ENCODE measurements around the gene ACKR2.

The ACKR2 gene

DNA sequence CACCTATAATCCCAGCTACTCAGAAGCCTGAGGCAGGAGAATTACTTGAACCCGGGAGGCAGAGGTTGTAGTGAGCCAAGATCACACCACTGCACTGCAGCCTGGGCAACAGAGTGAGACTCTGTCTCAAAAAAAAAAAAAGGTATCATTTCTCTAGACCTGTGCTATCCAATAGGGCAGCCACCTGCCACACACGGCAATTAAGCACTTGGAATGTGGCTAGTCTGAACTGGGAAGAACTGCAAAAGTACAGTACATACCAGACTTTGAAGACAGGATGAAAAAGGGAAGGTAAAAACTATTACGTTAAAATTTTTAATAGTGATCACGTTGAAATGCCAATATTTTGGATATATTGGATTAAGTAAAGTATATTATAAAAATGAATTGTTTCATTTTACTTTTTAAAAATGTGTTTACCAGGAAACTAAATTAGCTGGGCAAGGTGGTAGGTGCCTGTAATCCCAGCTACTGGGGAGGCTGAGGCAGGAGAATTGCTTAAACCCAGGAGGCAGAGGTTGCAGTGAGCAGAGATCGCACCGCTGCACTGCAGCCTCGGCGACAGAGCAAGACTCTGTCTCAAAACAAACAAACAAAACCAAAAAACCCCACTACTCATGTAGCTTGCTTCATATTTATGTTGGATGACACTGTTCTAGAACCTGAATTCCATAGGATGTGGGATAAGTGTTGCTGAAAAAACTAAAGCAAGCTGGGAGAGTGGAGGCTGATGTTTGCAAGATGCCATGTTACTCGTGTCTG lies 64.2 kb downstream of the ACKR2 start:
- H3K4me1 ChIP-seq, result peaks cover 0 to 19% (median 0%) of the 10 kb centered on the region in 4 donors
- no peaks in the 10 kb centered on the region for H3K27me3 ChIP-seq
- no peak for DNase-seq
- TF ChIP-seq, protein P1, sequence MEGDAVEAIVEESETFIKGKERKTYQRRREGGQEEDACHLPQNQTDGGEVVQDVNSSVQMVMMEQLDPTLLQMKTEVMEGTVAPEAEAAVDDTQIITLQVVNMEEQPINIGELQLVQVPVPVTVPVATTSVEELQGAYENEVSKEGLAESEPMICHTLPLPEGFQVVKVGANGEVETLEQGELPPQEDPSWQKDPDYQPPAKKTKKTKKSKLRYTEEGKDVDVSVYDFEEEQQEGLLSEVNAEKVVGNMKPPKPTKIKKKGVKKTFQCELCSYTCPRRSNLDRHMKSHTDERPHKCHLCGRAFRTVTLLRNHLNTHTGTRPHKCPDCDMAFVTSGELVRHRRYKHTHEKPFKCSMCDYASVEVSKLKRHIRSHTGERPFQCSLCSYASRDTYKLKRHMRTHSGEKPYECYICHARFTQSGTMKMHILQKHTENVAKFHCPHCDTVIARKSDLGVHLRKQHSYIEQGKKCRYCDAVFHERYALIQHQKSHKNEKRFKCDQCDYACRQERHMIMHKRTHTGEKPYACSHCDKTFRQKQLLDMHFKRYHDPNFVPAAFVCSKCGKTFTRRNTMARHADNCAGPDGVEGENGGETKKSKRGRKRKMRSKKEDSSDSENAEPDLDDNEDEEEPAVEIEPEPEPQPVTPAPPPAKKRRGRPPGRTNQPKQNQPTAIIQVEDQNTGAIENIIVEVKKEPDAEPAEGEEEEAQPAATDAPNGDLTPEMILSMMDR (IDR thresholded peaks at IDR 0.05), result no peak
- H3K4me3 ChIP-seq, result no peak overlapping the region
- no peaks in the 10 kb centered on the region for H3K9me3 ChIP-seq
- intact Hi-C loops (cut with DNase I; ENCODE audit: low total_unique reads), result no loop called here
- no peak overlapping the region for H3K27ac ChIP-seq
- H3K36me3 ChIP-seq, result no peaks in the 10 kb centered on the region

GRCh38 chr3:42874749-42875148 lies 65.5 kb downstream of the ACKR2 start:
- H3K27me3 ChIP-seq, result no peaks in the 10 kb centered on the region
- H3K27ac ChIP-seq, result no peak overlapping the region
- peaks cover 0 to 19% (median 0%) of the 10 kb centered on the region in 4 donors for H3K4me1 ChIP-seq
- DNase-seq, result no peak
- TF ChIP-seq, protein P1 (IDR thresholded peaks at IDR 0.05), result no peak
- H3K36me3 ChIP-seq, result no peaks in the 10 kb centered on the region
- no peaks in the 10 kb centered on the region for H3K9me3 ChIP-seq
- H3K4me3 ChIP-seq, result no peak overlapping the region
- intact Hi-C loops (cut with DNase I; ENCODE audit: low total_unique reads), result no loop called here

- peaks cover 0 to 22% (median 2%) of the 10 kb centered on the region in 4 donors for H3K4me1 ChIP-seq
- H3K27ac ChIP-seq, result no peak within 1 kb of the TSS
- TF ChIP-seq, protein P1 (IDR thresholded peaks at IDR 0.05), result no peak
- intact Hi-C loops (cut with DNase I; ENCODE audit: low total_unique reads), result no loop called here
- DNase-seq, result no peak
- H3K9me3 ChIP-seq, result no peaks in the 10 kb centered on the region
- no peaks in the 10 kb centered on the region for H3K36me3 ChIP-seq
- H3K4me3 ChIP-seq, result no peak within 1 kb of the TSS
- no peaks in the 10 kb centered on the region for H3K27me3 ChIP-seq
Observed at GRCh38 chr3:42875325-42876151, 66.3 kb downstream of the ACKR2 start, which contains the start of gene CYP8B1. Gene CYP8B1, minus strand, starts transcription at chr3:42875879. Its CDS starts 63 bp downstream, at chr3:42875816.

DNA sequence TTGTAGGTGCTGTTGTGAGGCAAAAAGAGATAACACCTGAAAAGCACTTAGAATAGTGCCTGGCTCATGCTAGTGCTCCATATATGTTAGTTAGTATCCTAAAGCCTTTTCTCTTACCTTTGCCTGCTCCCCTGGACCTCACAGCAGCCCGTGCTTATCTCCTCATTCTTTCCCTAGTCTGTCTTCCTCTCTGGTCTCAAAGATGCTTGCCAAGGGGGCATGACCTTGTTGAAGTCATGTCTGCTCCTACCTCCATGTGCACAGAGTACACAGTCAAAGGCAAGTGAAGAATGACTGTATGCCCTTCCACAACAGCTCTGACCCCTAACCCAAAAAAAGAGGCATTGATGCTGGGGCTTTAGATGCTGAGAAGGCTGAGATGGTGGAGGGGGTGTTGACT lies 67.2 kb downstream of the ACKR2 start:
- Histone ChIP-seq H3K27me3 (no peaks in the 10 kb centered on the region), H3K4me1 (peaks cover 0 to 27% (median 5%) of the 10 kb centered on the region in 4 donors), H3K27ac (no peak overlapping the region), H3K4me3 (no peak overlapping the region), H3K9me3 (no peaks in the 10 kb centered on the region), H3K36me3 (no peaks in the 10 kb centered on the region)
- intact Hi-C loops (cut with DNase I; ENCODE audit: low total_unique reads), result no loop called here
- DNase-seq, result no peak
- TF ChIP-seq, protein P1 (IDR thresholded peaks at IDR 0.05), result no peak

GRCh38 chr3:42876940-42877720 lies 67.9 kb downstream of the ACKR2 start:
- H3K27ac ChIP-seq, result no peak overlapping the region
- no peaks in the 10 kb centered on the region for H3K36me3 ChIP-seq
- H3K4me3 ChIP-seq, result no peak overlapping the region
- H3K4me1 ChIP-seq, result peaks cover 0 to 20% (median 5%) of the 10 kb centered on the region in 4 donors
- TF ChIP-seq, protein P1 (IDR thresholded peaks at IDR 0.05), result no peak
- no peaks in the 10 kb centered on the region for H3K27me3 ChIP-seq
- no peak for DNase-seq
- H3K9me3 ChIP-seq, result no peaks in the 10 kb centered on the region
- intact Hi-C loops (cut with DNase I; ENCODE audit: low total_unique reads), result no loop called here

Measured in tibial artery (tissue), 4 donors.